Gastrocnemius medialis (tissue), 4 donors: Measurements from ENCODE around the gene SKAP2. TPM values are rescaled to one million over a fixed set of nuclear protein-coding genes. Genes with fewer than 3 reads are reported as not detected.

Experiments
- ATAC-seq, 2 donors: fragments of 150-250 bp; one replicate each; pipeline ENCODE4 v1.9.1; 2016
- DNase-seq, 2 donors: peaks; one replicate each; pipeline ENCODE4 v3.0.0-alpha.2; 2019
- H3K27ac ChIP-seq, 4 donors: fragments of 200-600 bp; sonication (generic); 1 replicate in 1 of 4; 2 replicates in 3 of 4; pipeline ENCODE4 v1.5.1; 2016 to 2018; ENCODE audit warnings: mild to moderate bottlenecking in 2 of 4, moderate library complexity in 1 of 4
- H3K27me3 ChIP-seq, 3 donors: fragments of 200-600 bp; sonication (generic) in 2 of 3; 1 replicate in 1 of 3; 2 replicates in 2 of 3; pipeline versions ENCODE4 v1.5.1 to v1.6.0; 2016 to 2019; ENCODE audit warnings: mild to moderate bottlenecking in 1 of 3, moderate library complexity in 1 of 3
- H3K36me3 ChIP-seq, 2 donors: fragments of 200-600 bp; sonication (generic) in 1 of 2; one replicate each; pipeline ENCODE4 v1.5.1; 2017 to 2018
- H3K4me1 ChIP-seq, 2 donors: fragments of 200-600 bp; sonication (generic) in 1 of 2; one replicate each; pipeline ENCODE4 v1.5.1; 2016 to 2017; ENCODE audit warnings: mild to moderate bottlenecking in 2 of 2
- H3K4me3 ChIP-seq, 4 donors: fragments of 200-600 bp; sonication (generic) in 3 of 4; 1 replicate in 1 of 4; 2 replicates in 3 of 4; pipeline ENCODE4 v1.5.1; 2016 to 2019; ENCODE audit warnings: mild to moderate bottlenecking in 2 of 4
- H3K9me3 ChIP-seq, 3 donors: fragments of 200-600 bp; sonication (generic) in 2 of 3; 1 replicate in 1 of 3; 2 replicates in 2 of 3; pipeline ENCODE4 v1.5.1; 2016 to 2019
- CTCF ChIP-seq, 5 experiments: fragments of 450-650 bp in 3 of 5; fragments of 200-600 bp in 2 of 5; sonication (generic) in 2 of 5; IDR thresholded peaks in 4 of 5; conservative IDR thresholded peaks in 1 of 5; 1 replicate in 4 of 5; 2 replicates in 1 of 5; pipeline ENCODE4 v1.5.1; 2016 to 2019; ENCODE audit warnings: antibody characterized with exemption in 5 of 5, mild to moderate bottlenecking in 3 of 5, moderate library complexity in 3 of 5
- POLR2A ChIP-seq, 2 donors: fragments of 450-650 bp; IDR thresholded peaks; one replicate each; pipeline ENCODE4 v1.6.1; 2017; ENCODE audit warnings: antibody characterized with exemption in 2 of 2, mild to moderate bottlenecking in 2 of 2, moderate library complexity in 2 of 2
- in situ Hi-C, 4 donors: fragments of 200-750 bp; cut with MboI; loops; one replicate each; pipeline versions ENCODE4 v1.15.0 to v1.8.0; 2017; ENCODE audit warnings: low sequenced_read_pairs in 4 of 4
- intact Hi-C: fragments of 100-400 bp; cut with DNase I; formaldehyde crosslinking; loops from one replicate; pipeline ENCODE4 v1.15.1; 2023; ENCODE audit warnings: low total_unique reads
- total RNA-seq, 4 donors: library from RNA; depleted of rRNA; stranded (reverse); fragments of >200 nt; gene quantifications; one replicate each; pipeline versions ENCODE4 v1.1.0 to v1.2.3, GENCODE V29; 2016

SKAP2 gene
- total RNA-seq, 4 donors from 2014 or later: 6.1 to 23.5 (median 17.1) TPM

DNA sequence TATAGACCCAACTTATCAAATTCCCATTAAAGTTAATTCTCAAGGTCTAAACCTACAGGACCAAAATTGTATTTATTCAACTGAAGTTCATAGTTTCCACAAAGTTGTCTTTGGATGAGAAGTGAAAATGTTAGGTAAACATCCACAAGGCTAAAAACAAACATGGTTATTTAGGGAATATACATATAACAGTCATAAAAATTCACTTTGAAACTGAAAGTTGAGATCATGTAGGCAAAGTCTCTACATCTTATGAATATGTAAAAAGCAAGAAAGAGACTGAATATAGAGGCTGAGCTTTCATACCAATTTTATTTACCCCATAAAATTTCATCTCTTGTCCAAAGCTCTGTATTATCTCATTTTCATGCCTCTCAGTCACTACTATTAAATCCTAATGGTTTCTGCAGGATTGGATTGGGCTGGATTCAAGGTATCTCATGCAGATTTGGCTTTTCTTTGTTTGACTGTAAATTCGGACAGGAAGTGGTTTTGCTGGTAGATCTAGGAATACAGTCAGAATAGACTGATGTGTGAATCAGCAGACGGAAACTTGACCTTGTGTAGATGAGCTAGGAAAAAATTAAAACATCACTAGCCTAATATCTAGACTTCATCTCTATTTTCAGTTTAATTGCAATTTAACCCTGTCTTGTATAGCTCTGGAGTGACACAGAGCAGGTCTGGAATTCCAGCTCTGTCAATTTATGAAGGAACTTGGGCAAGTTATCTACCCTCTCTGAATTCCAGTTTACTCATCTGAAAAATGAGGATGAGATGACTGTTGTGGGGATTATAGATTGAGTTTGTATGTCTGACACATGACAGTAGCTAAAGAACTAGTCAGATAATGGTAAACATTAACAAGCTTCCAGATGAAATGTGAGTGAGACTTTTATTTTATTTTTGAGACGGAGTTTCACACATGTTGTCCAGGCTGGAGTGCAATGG is 27.3 kb upstream of the SKAP2 start:
- no peak for DNase-seq
- no peaks in the 10 kb centered on the region for H3K36me3 ChIP-seq
- H3K27ac ChIP-seq: no peak overlapping the region
- no peaks in the 10 kb centered on the region for H3K27me3 ChIP-seq
- intact Hi-C loops (no loop called here), in situ Hi-C loops (no loop called here)
- H3K4me3 ChIP-seq: no peak overlapping the region
- H3K9me3 ChIP-seq: no peaks in the 10 kb centered on the region
- ATAC-seq: no peak
- no peak for TF ChIP-seq CTCF (IDR thresholded peaks at IDR 0.05 in 4 of 5, conservative IDR thresholded peaks at IDR 0.05 in 1 of 5)
- TF ChIP-seq POLR2A (IDR thresholded peaks at IDR 0.05): no peak
- H3K4me1 ChIP-seq: no peaks in the 10 kb centered on the region

GRCh38 chr7:26880852-26881251 is 16.5 kb upstream of the SKAP2 start:
- DNase-seq: no peak
- peaks cover 0 to 3% (median 0%) of the 10 kb centered on the region in 3 donors for H3K27me3 ChIP-seq
- no peak overlapping the region for H3K27ac ChIP-seq
- in situ Hi-C loops (no loop called here), intact Hi-C loops (no loop called here)
- no peaks in the 10 kb centered on the region for H3K4me1 ChIP-seq
- no peaks in the 10 kb centered on the region for H3K9me3 ChIP-seq
- ATAC-seq: no peak
- TF ChIP-seq POLR2A (IDR thresholded peaks at IDR 0.05) (no peak), CTCF (IDR thresholded peaks at IDR 0.05 in 4 of 5, conservative IDR thresholded peaks at IDR 0.05 in 1 of 5) (no peak)
- no peaks in the 10 kb centered on the region for H3K36me3 ChIP-seq
- H3K4me3 ChIP-seq: no peak overlapping the region

- H3K4me3 ChIP-seq: no peak overlapping the region
- no peak for DNase-seq
- TF ChIP-seq CTCF (IDR thresholded peaks at IDR 0.05 in 4 of 5, conservative IDR thresholded peaks at IDR 0.05 in 1 of 5) (no peak), POLR2A (IDR thresholded peaks at IDR 0.05) (no peak)
- H3K27ac ChIP-seq: no peak overlapping the region
- no peaks in the 10 kb centered on the region for H3K9me3 ChIP-seq
- in situ Hi-C loops (no loop called here), intact Hi-C loops (no loop called here)
- H3K36me3 ChIP-seq: no peaks in the 10 kb centered on the region
- no peaks in the 10 kb centered on the region for H3K27me3 ChIP-seq
- no peak for ATAC-seq
- no peaks in the 10 kb centered on the region for H3K4me1 ChIP-seq
Observed at GRCh38 chr7:26879671-26880070, 15.3 kb upstream of the SKAP2 start.

DNA sequence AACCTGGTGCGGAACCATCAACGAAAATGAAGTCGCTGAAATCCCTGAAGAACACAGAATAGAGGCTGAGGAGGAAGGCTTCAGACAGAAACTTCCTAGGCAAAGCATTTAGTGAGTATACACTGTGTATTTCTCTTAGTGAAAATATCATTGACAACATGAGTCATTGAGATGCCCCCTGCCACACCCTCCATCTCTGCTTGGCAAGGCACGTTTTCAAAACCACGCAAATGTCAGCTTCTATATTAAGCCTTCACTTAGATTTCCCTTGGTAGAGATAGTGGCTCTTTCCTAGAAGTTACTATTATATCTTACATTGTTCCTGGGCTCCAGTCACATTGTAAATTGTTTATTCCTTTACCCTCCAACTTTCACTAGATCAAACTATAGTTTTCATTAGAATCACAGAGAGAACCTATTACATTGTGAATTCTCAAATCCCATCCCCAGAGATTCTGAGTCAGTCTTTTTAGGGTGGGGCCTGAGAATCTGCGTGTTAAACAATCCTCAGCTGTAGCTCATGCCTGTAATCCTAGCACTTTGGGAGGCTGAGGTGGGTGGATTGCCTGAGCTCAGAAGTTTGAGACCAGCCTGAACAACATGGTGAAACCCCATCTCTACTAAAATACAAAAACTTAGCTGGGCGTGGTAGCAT is 4.6 kb upstream of the SKAP2 start:
- Histone ChIP-seq H3K27me3 (peaks cover 3% of the 10 kb centered on the region in 3 donors), H3K9me3 (no peaks in the 10 kb centered on the region), H3K36me3 (no peaks in the 10 kb centered on the region), H3K4me3 (no peak overlapping the region), H3K27ac (no peak overlapping the region), H3K4me1 (no peaks in the 10 kb centered on the region)
- ATAC-seq: no peak
- intact Hi-C loops: loop anchor here (10.0 kb wide), 2 partner anchors 474 to 664 kb away; partner anchors contain the start of genes CBX3 and HNRNPA2B1
- no peak for DNase-seq
- no peak for TF ChIP-seq POLR2A (IDR thresholded peaks at IDR 0.05)
- TF ChIP-seq CTCF (IDR thresholded peaks at IDR 0.05 in 4 of 5, conservative IDR thresholded peaks at IDR 0.05 in 1 of 5): no peak
- in situ Hi-C loops: loop anchor here in 3 of 4 donors (25.0 kb wide), 2 partner anchors 657 to 1007 kb away; partner anchors contain the start of genes CBX3 (in 1 of the 3) and HNRNPA2B1 (in 1 of the 3)
